Measurements from ENCODE around the gene MRC2.

Gene MRC2

DNA sequence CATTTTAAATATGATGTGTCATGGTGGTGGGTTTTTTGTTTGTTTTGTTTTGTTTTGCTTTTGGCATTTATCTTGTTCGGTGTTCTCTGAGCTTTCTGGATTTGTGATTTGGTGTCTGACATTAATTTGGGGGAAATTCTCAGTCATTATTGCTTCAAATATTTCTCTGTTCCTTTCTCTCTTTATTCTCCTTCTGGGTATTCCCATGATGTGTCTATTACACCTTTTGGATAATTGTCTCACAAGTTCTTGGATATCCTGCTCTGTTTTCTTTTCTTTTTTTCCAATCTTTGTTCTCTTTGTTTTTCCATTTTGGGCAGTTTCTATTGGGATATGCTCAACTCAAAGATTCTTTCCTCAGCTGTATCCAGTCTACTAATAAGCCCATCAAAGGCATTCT lies 92.1 kb downstream of the MRC2 start:
- no peak for ATAC-seq
- TF ChIP-seq ZC3H10 (CRISPR knock-in tag; IDR thresholded peaks at IDR 0.05) (no peak), OSR1 (CRISPR knock-in tag; IDR thresholded peaks at IDR 0.05) (no peak), TOX (CRISPR knock-in tag; IDR thresholded peaks at IDR 0.05; ENCODE audit: borderline replicate concordance) (no peak), PATZ1 (CRISPR knock-in tag; IDR thresholded peaks at IDR 0.05; ENCODE audit: borderline replicate concordance) (no peak), GLIS3 (CRISPR knock-in tag; IDR thresholded peaks at IDR 0.05) (no peak)

DNA sequence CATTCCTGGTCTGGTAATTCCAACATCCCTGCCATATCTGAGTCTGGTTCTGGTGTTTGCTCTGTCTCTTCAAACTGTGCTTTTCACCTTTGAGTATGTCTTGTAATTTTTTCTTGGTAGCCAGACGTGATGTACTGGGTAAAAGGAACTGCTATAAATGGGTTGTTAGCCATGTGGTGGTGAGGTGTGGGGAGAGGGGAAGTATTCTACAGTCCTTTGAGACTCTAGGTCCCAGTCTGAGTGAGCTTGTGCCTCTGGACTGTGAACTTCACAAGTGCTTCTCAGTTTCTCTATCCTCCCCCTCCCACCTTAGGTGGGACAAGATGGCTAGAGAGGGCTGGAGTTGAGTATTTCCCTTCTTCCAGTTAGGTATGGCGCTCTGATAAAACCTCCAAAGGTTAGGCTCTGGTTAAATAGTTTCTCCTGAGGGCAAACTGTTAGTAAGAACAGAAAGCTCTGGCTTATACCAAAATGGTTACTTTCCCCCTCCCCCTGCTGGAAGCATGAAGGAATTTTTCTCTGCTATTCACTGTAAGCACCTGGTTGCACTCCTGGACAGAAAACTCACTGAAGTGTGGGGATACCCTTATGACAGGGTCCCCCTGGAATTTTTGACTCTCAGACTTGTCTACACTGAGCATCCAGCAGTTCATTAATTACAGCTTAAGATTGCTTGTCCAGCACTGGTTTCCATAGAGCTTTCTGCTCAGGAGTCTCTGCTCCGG lies 92.8 kb downstream of the MRC2 start:
- no peak for TF ChIP-seq ZNF70 (CRISPR knock-in tag; IDR thresholded peaks at IDR 0.05)
- TF ChIP-seq RARB (CRISPR knock-in tag; IDR thresholded peaks at IDR 0.05) = no peak
- no peak for TF ChIP-seq OSR1 (CRISPR knock-in tag; IDR thresholded peaks at IDR 0.05)
- no peak for TF ChIP-seq ZFP30 (CRISPR knock-in tag; IDR thresholded peaks at IDR 0.05)
- no peak for TF ChIP-seq ESRRG (CRISPR knock-in tag; IDR thresholded peaks at IDR 0.05)
- no peak for TF ChIP-seq GLIS3 (CRISPR knock-in tag; IDR thresholded peaks at IDR 0.05)
- no peak for TF ChIP-seq ARNTL (CRISPR knock-in tag; IDR thresholded peaks at IDR 0.05; ENCODE audit: borderline replicate concordance, low read depth)
- TF ChIP-seq ISL1 (CRISPR knock-in tag; IDR thresholded peaks at IDR 0.05) = no peak
- no peak for ATAC-seq

GRCh38 chr17:62722625-62723024 lies 95.2 kb downstream of the MRC2 start:
- TF ChIP-seq ZNF8 (CRISPR knock-in tag; IDR thresholded peaks at IDR 0.05) (no peak), PPARA (CRISPR knock-in tag; IDR thresholded peaks at IDR 0.05; ENCODE audit: borderline replicate concordance) (no peak), ZNF70 (CRISPR knock-in tag; IDR thresholded peaks at IDR 0.05) (no peak)
- ATAC-seq = no peak

- TF ChIP-seq OSR1 (CRISPR knock-in tag; IDR thresholded peaks at IDR 0.05) = no peak
- no peak for TF ChIP-seq SNAI2 (CRISPR knock-in tag; IDR thresholded peaks at IDR 0.05)
- TF ChIP-seq RARB (CRISPR knock-in tag; IDR thresholded peaks at IDR 0.05) = no peak
- TF ChIP-seq BACH2 (CRISPR knock-in tag; IDR thresholded peaks at IDR 0.05; ENCODE audit: borderline replicate concordance) = no peak
- TF ChIP-seq PPARA (CRISPR knock-in tag; IDR thresholded peaks at IDR 0.05; ENCODE audit: borderline replicate concordance) = no peak
- TF ChIP-seq CSRNP3 (CRISPR knock-in tag; IDR thresholded peaks at IDR 0.05) = no peak
- no peak for TF ChIP-seq TCF4 (CRISPR knock-in tag; IDR thresholded peaks at IDR 0.05; ENCODE audit: borderline replicate concordance)
- no peak for TF ChIP-seq GLIS3 (CRISPR knock-in tag; IDR thresholded peaks at IDR 0.05)
- TF ChIP-seq ZC3H10 (CRISPR knock-in tag; IDR thresholded peaks at IDR 0.05) = no peak
- no peak for TF ChIP-seq ZFP3 (CRISPR knock-in tag; IDR thresholded peaks at IDR 0.05)
- no peak for TF ChIP-seq ESRRG (CRISPR knock-in tag; IDR thresholded peaks at IDR 0.05)
- no peak for TF ChIP-seq CREB5 (CRISPR knock-in tag; IDR thresholded peaks at IDR 0.05; ENCODE audit: low read depth)
- TF ChIP-seq ZNF8 (CRISPR knock-in tag; IDR thresholded peaks at IDR 0.05) = no peak
- no peak for TF ChIP-seq POU6F1 (CRISPR knock-in tag; IDR thresholded peaks at IDR 0.05; ENCODE audit: borderline replicate concordance, low read depth)
- no peak for TF ChIP-seq ZFP30 (CRISPR knock-in tag; IDR thresholded peaks at IDR 0.05)
- no peak for TF ChIP-seq TOX (CRISPR knock-in tag; IDR thresholded peaks at IDR 0.05; ENCODE audit: borderline replicate concordance)
- TF ChIP-seq ZNF565 (CRISPR knock-in tag; conservative IDR thresholded peaks at IDR 0.05; ENCODE audit: low read depth) = no peak
- TF ChIP-seq ZNF70 (CRISPR knock-in tag; IDR thresholded peaks at IDR 0.05) = no peak
- TF ChIP-seq TSHZ2 (CRISPR knock-in tag; IDR thresholded peaks at IDR 0.05) = no peak
- TF ChIP-seq ARNTL (CRISPR knock-in tag; IDR thresholded peaks at IDR 0.05; ENCODE audit: borderline replicate concordance, low read depth) = no peak
- no peak for ATAC-seq
Observed at GRCh38 chr17:62723842-62724241, 96.4 kb downstream of the MRC2 start.

Data from SK-N-SH treated with all-trans-retinoic acid at 6 μM for 48 hours (cell line).